Dendritic cell treated with granulocyte-macrophage colony-stimulating factor and Interleukin-4, amounts not matched to agents 40 ng/mL and 50 ng/mL, for 4 days (primary cell): ENCODE results near the gene RAMACL.

Experiments
- H3K27ac Mint-ChIP-seq: one replicate; pipeline ENCODE4 v1.8.0; 2022; ENCODE audit warnings: mild to moderate bottlenecking, mixed read lengths
- H3K27me3 Mint-ChIP-seq: one replicate; pipeline ENCODE4 v1.8.0; 2022; ENCODE audit warnings: mild to moderate bottlenecking, mixed read lengths
- H3K36me3 Mint-ChIP-seq: one replicate; pipeline ENCODE4 v1.8.0; 2022; ENCODE audit warnings: low read depth, mixed read lengths
- H3K4me1 Mint-ChIP-seq: one replicate; pipeline ENCODE4 v1.8.0; 2022; ENCODE audit warnings: low read depth, mixed read lengths
- H3K4me3 Mint-ChIP-seq: one replicate; pipeline ENCODE4 v1.8.0; 2022; ENCODE audit warnings: mild to moderate bottlenecking, moderate library complexity, mixed read lengths
- H3K9me3 Mint-ChIP-seq: one replicate; pipeline ENCODE4 v1.8.0; 2022; ENCODE audit warnings: mixed read lengths
- intact Hi-C: fragments of 100-400 bp; cut with micrococcal nuclease; formaldehyde crosslinking; loops from one replicate; pipeline ENCODE4 v1.15.0; 2022

Gene RAMACL

DNA sequence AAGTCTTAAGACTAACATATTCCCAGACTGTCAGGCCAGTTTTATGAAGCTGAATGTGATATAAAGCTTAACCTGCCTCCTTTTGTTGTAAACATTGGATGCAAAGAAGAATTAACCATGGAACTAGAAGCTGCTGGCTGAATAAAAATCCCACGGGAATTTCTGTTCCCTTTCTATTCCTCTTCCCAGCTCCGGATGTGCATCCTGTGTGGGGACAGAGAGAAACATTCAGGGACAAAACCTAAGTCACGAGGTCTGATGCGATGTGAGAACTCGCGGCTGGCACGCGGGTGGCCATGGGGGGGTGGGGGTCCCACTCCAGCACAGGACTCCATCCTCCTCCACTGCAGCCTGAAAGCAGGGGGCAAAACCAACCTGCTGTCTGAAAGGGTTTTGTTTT lies 32.2 kb downstream of the RAMACL start:
- Mint-ChIP-seq H3K9me3 (no peaks in the 10 kb centered on the region), H3K27ac (no peak overlapping the region), H3K4me1 (peaks cover 31% of the 10 kb centered on the region), H3K27me3 (no peaks in the 10 kb centered on the region), H3K4me3 (no peak overlapping the region), H3K36me3 (no peaks in the 10 kb centered on the region)
- intact Hi-C loops, result no loop called here

- Mint-ChIP-seq H3K36me3 (no peaks in the 10 kb centered on the region), H3K27me3 (no peaks in the 10 kb centered on the region), H3K4me3 (no peak overlapping the region), H3K9me3 (no peaks in the 10 kb centered on the region), H3K4me1 (peaks cover 27% of the 10 kb centered on the region), H3K27ac (no peak overlapping the region)
- intact Hi-C loops, result no loop called here
Measured at GRCh38 chr6:166553563-166554271, 32.8 kb downstream of the RAMACL start.

DNA sequence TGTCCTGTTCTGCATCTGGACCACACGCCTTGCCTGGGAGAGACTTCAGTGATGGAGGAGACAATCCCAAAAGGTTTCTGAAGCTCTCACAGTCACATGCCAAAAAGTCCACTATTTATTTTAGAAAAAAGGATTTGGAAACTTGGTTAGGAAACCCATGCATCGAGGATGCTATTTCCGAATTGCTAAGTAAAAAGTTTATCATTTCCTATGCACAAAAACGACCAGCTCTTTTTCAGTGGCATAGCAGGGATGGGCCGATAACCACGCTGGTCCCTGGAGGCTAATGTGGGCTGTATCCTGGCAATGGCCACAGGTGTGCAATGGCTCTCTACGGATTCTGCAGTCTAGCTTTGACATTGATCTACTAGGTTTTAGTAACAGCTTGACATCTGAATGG lies 33.9 kb downstream of the RAMACL start:
- Mint-ChIP-seq H3K4me1 (peaks cover 22% of the 10 kb centered on the region), H3K36me3 (no peaks in the 10 kb centered on the region), H3K27ac (no peak overlapping the region), H3K27me3 (no peaks in the 10 kb centered on the region), H3K4me3 (no peak overlapping the region), H3K9me3 (no peaks in the 10 kb centered on the region)
- intact Hi-C loops, result no loop called here

- Mint-ChIP-seq H3K4me1 (peaks cover 15% of the 10 kb centered on the region), H3K9me3 (no peaks in the 10 kb centered on the region), H3K36me3 (no peaks in the 10 kb centered on the region), H3K27ac (no peak overlapping the region), H3K4me3 (no peak overlapping the region), H3K27me3 (peaks cover 1% of the 10 kb centered on the region)
- intact Hi-C loops, result no loop called here
Measured at GRCh38 chr6:166551754-166552495, 34.6 kb downstream of the RAMACL start.

- Mint-ChIP-seq H3K4me1 (peaks cover 1% of the 10 kb centered on the region), H3K9me3 (no peaks in the 10 kb centered on the region), H3K36me3 (no peaks in the 10 kb centered on the region), H3K27ac (no peak overlapping the region), H3K27me3 (peaks cover 1% of the 10 kb centered on the region), H3K4me3 (no peak overlapping the region)
- intact Hi-C loops, result no loop called here
Measured at GRCh38 chr6:166546653-166547052, 39.8 kb downstream of the RAMACL start.

DNA sequence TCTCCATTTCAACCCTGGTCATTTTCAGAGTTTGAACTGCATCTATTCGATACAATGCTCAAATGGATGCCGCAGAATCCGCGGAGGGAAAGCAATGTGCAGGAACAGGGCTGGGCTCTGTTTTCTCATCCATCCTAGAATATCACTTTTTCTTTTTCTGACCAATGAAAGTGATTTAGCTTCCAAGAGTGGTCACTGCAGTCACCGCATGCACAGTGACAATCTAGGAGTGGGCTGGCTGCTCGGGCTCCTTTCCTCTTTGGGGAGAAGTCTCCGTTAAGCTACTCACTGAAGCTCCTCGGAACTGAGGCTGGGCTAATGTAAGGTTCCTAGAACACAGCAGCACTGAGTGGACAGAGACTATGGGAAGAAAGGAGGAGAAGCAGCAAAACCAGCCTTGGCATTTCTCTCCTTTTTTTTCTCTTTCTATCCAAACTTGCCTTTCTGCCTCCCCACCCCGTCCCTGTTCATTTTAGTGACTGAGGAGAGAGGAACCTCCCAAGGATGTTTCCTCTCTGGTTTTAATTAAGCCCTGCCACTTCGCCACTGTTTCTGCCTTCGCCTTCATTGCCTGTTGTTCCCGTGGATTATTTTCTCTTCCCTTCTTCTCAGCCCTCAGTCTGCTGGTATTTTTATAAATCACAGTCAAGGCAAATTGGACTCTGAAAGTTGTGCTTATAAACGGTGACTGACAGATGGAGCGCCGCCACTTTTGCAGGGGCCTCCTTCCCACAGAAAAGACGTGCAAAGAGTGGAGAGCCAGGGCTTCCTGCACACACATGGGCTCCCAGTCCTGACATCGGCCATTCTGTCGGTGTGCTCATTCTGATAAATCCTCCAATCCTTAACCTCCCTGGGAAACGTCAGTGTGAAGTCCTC lies 41.1 kb downstream of the RAMACL start:
- Mint-ChIP-seq H3K36me3 (no peaks in the 10 kb centered on the region), H3K27ac (no peak overlapping the region), H3K27me3 (peaks cover 1% of the 10 kb centered on the region), H3K4me1 (peaks cover 13% of the 10 kb centered on the region), H3K9me3 (no peaks in the 10 kb centered on the region), H3K4me3 (no peak overlapping the region)
- intact Hi-C loops, result no loop called here

- Mint-ChIP-seq H3K4me3 (no peak overlapping the region), H3K27ac (no peak overlapping the region)
- intact Hi-C loops, result no loop called here
Measured at GRCh38 chr6:166544296-166544605, 42.2 kb downstream of the RAMACL start.

DNA sequence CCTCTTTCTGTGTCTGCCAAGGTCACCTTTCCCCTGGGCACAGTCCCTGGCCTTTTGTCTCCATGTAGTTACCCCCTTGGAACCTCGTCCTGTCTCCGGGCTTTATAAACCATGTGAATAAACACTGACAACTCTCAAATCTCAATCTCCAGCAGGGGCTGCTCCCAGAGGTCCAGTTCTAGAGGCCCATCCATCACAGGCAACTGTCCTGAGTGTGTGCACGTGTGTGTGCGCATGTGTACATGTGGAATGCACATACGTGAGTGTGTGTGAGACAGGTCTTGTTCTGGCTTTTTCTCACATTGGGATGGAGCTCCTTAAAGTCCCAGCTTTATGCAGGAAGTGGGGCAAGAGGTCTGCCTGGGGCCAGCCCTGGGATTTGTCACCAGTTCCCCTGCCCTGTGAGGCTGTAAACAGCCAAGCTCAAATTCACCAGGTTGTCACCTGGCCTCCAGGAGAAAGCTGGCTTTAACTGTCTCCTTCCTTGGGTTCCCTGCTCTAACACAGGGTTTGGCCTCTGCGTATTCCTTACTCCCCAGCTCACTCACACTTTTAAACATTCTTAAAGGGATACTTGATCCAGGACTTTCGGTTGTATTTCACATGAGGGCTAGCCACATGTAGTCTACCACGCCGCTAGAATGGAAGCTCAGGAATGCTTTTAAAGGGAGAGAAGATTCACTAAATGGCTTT lies 42.7 kb downstream of the RAMACL start:
- Mint-ChIP-seq H3K4me1 (peaks cover 17% of the 10 kb centered on the region), H3K27me3 (peaks cover 1% of the 10 kb centered on the region), H3K36me3 (no peaks in the 10 kb centered on the region), H3K27ac (no peak overlapping the region), H3K9me3 (no peaks in the 10 kb centered on the region), H3K4me3 (no peak overlapping the region)
- intact Hi-C loops, result no loop called here

More at GRCh38 chr6:166544296-166544605, 42.2 kb downstream of the RAMACL start:
- no peaks in the 10 kb centered on the region for H3K36me3 Mint-ChIP-seq
- H3K9me3 Mint-ChIP-seq, result no peaks in the 10 kb centered on the region
- H3K4me1 Mint-ChIP-seq, result peaks cover 17% of the 10 kb centered on the region
- peaks cover 1% of the 10 kb centered on the region for H3K27me3 Mint-ChIP-seq

DNA sequence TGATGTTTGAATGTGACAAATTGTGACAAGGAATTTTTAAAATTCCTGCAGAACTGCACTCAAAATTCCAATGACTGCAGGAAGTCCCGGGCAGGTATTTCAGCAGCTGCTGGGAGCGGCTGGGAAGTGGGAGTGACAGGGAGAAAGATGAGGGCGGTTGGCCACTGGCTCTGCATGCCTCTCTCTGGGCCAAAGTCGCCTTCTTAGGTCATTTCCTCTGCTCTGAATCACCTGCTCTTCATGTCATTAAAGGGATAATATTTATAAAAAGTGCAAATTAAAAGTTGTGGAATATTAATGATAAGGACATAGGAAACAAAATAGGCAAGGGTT lies 43.9 kb downstream of the RAMACL start:
- intact Hi-C loops, result no loop called here
- Mint-ChIP-seq H3K9me3 (no peaks in the 10 kb centered on the region), H3K27me3 (peaks cover 1% of the 10 kb centered on the region), H3K27ac (no peak overlapping the region), H3K4me3 (no peak overlapping the region), H3K36me3 (no peaks in the 10 kb centered on the region), H3K4me1 (peaks cover 17% of the 10 kb centered on the region)

DNA sequence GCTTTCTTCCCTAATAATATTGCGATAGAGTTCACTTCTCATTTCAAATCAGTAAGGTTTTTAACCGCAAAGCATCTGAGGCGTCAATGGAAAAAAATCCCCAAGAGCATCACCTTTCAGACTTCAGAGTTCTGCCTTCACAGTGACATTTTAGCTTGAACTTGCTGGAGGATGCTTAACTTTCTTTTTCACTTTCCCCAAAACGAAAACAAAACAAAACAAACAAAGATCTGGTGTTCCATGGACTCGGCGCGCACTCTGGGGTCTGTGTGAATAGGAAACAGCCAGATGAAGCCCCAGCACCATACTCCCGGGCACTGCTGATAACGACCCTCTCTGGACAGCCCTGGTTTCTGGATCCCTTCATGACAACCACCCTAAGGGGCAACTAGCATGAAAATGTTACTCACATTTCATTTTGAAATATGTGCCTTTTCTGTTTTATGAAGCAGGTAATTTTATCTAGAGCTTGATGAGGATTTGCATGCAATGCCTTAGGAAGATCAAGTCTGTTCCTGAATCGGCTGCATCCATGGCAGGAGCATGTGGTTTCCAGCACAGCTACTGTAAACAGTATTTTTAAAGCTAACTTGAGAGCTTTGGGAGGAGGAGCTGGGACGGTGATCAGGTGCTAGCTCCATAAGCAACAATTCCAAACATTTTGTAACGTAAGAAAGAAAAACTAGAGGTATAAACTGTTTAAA lies 44.5 kb downstream of the RAMACL start:
- Mint-ChIP-seq H3K27ac (no peak overlapping the region), H3K9me3 (no peaks in the 10 kb centered on the region), H3K4me3 (no peak overlapping the region), H3K4me1 (peaks cover 17% of the 10 kb centered on the region), H3K36me3 (no peaks in the 10 kb centered on the region), H3K27me3 (no peaks in the 10 kb centered on the region)
- intact Hi-C loops, result no loop called here

GRCh38 chr6:166541366-166541765 lies 45.1 kb downstream of the RAMACL start:
- H3K4me1 Mint-ChIP-seq, result peaks cover 17% of the 10 kb centered on the region
- no peak overlapping the region for H3K27ac Mint-ChIP-seq
- intact Hi-C loops, result no loop called here
- no peaks in the 10 kb centered on the region for H3K9me3 Mint-ChIP-seq
- no peaks in the 10 kb centered on the region for H3K36me3 Mint-ChIP-seq
- no peak overlapping the region for H3K4me3 Mint-ChIP-seq
- no peaks in the 10 kb centered on the region for H3K27me3 Mint-ChIP-seq

- Mint-ChIP-seq H3K4me1 (peaks cover 17% of the 10 kb centered on the region), H3K27ac (no peak overlapping the region)
- intact Hi-C loops, result no loop called here
Measured at GRCh38 chr6:166540631-166541331, 45.7 kb downstream of the RAMACL start.

GRCh38 chr6:166539543-166539942 lies 46.9 kb downstream of the RAMACL start:
- H3K4me3 Mint-ChIP-seq, result no peak overlapping the region
- H3K27me3 Mint-ChIP-seq, result no peaks in the 10 kb centered on the region
- H3K27ac Mint-ChIP-seq, result no peak overlapping the region
- H3K4me1 Mint-ChIP-seq, result peaks cover 17% of the 10 kb centered on the region
- no peaks in the 10 kb centered on the region for H3K9me3 Mint-ChIP-seq
- no peaks in the 10 kb centered on the region for H3K36me3 Mint-ChIP-seq
- intact Hi-C loops, result no loop called here

More at GRCh38 chr6:166540631-166541331, 45.7 kb downstream of the RAMACL start:
- Mint-ChIP-seq H3K27me3 (no peaks in the 10 kb centered on the region), H3K9me3 (no peaks in the 10 kb centered on the region), H3K4me3 (peak overlapping the region; percentile 6), H3K36me3 (no peaks in the 10 kb centered on the region)
